Fibroblast of skin of back (primary cell): ENCODE results near the gene CPM.
"Not testable (repeated sequence)": the region's sequence is repeated elsewhere in the genome, so short reads cannot be mapped to it uniquely, and the experiment has no call there.

Experiments used
- DNase-seq: peaks from one replicate; pipeline ENCODE4 v3.0.0-alpha.2; 2013

The CPM gene

GRCh38 chr12:68824597-68825250, 108.2 kb downstream of the CPM start:
- DNase-seq: no peak

GRCh38 chr12:68824131-68824530, 108.8 kb downstream of the CPM start:
- no peak for DNase-seq

- DNase-seq: peak; percentile 39
Measured at GRCh38 chr12:68823696-68824095, 109.3 kb downstream of the CPM start.

- DNase-seq: no peak
Measured at GRCh38 chr12:68821357-68822188, 111.4 kb downstream of the CPM start.

- not testable (repeated sequence) for DNase-seq
Measured at GRCh38 chr12:68819481-68819880, 113.5 kb downstream of the CPM start.

GRCh38 chr12:68815928-68816800, 116.8 kb downstream of the CPM start:
- DNase-seq: no peak

GRCh38 chr12:68815232-68815927, 117.6 kb downstream of the CPM start:
- DNase-seq: no peak

- no peak for DNase-seq
Measured at GRCh38 chr12:68814490-68815231, 118.3 kb downstream of the CPM start.

GRCh38 chr12:68813242-68813593, 119.8 kb downstream of the CPM start:
- no peak for DNase-seq

- no peak for DNase-seq
Measured at GRCh38 chr12:68812553-68813241, 120.3 kb downstream of the CPM start.

GRCh38 chr12:68811573-68811972, 121.4 kb downstream of the CPM start:
- not testable (repeated sequence) for DNase-seq

- not testable (repeated sequence) for DNase-seq
Measured at GRCh38 chr12:68810027-68810389, 123.0 kb downstream of the CPM start.

GRCh38 chr12:68809190-68810026, 123.6 kb downstream of the CPM start:
- no peak for DNase-seq

- peak; percentile 85 for DNase-seq
Measured at GRCh38 chr12:68808388-68809189, 124.4 kb downstream of the CPM start.

GRCh38 chr12:68807576-68808387, 125.2 kb downstream of the CPM start, which contains the start of gene MDM2:
Gene MDM2, plus strand, starts transcription at chr12:68808177. Its CDS starts 301 bp downstream, at chr12:68808478.
- DNase-seq: peak; percentile 88

GRCh38 chr12:68807274-68807575, 125.7 kb downstream of the CPM start:
- DNase-seq: not testable (repeated sequence)

GRCh38 chr12:68806488-68807237, 126.3 kb downstream of the CPM start:
- no peak for DNase-seq
